SK-N-SH (cell line): ENCODE measurements around the gene NPW.

ENCODE experiments used
- CTCF ChIP-seq: fragments of 200-600 bp; sonication (generic); IDR thresholded peaks from 2 replicates; pipeline ENCODE4 v1.6.1; 2017; ENCODE audit warnings: antibody characterized with exemption, mild to moderate bottlenecking, moderate library complexity
- GATA2 ChIP-seq: sonication (generic); formaldehyde crosslinking; IDR thresholded peaks from 2 replicates; pipeline ENCODE4 v1.5.0; 2020; ENCODE audit warnings: mild to moderate bottlenecking, missing genetic modification reagents
- RAD21 ChIP-seq: IDR thresholded peaks from 2 replicates; pipeline ENCODE4 v1.6.1; 2012; ENCODE audit warnings: mild to moderate bottlenecking, low read length
- RFX5 ChIP-seq: IDR thresholded peaks from 2 replicates; pipeline ENCODE4 v1.6.1; 2012; ENCODE audit warnings: mild to moderate bottlenecking, improper control_type of control experiment, low read length
- SMC3 ChIP-seq: IDR thresholded peaks from 2 replicates; pipeline ENCODE4 v1.6.1; 2012; ENCODE audit warnings: low read depth, low read length, improper control_type of control experiment
- TF ChIP-seq, protein P1 (sequence below): IDR thresholded peaks from 2 replicates; pipeline ENCODE4 v1.4.0; 2012; ENCODE audit warnings: low read depth
- TF ChIP-seq, protein P2 (sequence below): IDR thresholded peaks from 2 replicates; pipeline ENCODE4 v1.4.0; 2012; ENCODE audit warnings: low read depth, borderline replicate concordance

DNA sequence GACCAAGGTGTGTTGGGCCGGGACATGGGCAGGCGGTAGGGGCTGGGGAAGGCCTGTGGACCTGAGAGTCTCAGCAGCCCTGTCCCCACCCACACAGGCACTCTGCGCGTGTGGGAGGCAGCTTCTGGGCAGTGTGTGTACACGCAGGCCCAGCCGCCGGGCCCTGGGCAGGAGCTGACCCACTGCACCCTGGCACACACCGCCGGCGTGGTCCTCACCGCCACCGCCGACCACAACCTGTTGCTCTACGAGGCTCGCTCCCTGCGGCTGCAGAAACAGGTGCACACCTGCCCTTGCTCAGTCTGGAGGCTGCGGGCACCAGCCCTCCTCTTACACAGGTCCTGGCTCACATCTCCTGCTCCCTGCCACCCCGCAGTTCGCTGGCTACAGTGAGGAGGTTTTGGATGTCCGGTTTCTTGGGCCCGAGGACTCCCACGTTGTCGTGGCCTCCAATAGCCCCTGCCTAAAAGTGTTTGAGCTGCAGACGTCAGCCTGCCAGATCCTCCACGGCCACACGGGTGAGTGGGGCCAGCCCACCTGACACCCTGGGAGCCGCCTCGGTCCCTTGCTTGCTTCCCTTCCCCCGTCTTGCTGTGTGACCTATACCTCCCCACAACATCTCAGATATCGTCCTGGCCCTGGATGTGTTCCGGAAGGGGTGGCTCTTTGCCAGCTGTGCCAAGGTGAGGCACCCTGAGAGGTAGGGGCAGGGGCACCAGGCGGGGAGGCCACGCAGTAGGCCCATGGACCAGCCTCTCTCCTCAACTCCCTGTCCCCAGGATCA is 44.0 kb upstream of the NPW start:
- no peak for TF ChIP-seq CTCF
- TF ChIP-seq, protein P1, sequence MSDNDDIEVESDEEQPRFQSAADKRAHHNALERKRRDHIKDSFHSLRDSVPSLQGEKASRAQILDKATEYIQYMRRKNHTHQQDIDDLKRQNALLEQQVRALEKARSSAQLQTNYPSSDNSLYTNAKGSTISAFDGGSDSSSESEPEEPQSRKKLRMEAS = no peak
- TF ChIP-seq RFX5 = no peak
- TF ChIP-seq GATA2 (CRISPR knock-in tag) = no peak
- TF ChIP-seq, protein P2, sequence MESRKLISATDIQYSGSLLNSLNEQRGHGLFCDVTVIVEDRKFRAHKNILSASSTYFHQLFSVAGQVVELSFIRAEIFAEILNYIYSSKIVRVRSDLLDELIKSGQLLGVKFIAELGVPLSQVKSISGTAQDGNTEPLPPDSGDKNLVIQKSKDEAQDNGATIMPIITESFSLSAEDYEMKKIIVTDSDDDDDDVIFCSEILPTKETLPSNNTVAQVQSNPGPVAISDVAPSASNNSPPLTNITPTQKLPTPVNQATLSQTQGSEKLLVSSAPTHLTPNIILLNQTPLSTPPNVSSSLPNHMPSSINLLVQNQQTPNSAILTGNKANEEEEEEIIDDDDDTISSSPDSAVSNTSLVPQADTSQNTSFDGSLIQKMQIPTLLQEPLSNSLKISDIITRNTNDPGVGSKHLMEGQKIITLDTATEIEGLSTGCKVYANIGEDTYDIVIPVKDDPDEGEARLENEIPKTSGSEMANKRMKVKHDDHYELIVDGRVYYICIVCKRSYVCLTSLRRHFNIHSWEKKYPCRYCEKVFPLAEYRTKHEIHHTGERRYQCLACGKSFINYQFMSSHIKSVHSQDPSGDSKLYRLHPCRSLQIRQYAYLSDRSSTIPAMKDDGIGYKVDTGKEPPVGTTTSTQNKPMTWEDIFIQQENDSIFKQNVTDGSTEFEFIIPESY = no peak
- TF ChIP-seq SMC3 = no peak
- no peak for TF ChIP-seq RAD21
